HEK293T (cell line): ENCODE results near the gene ZCWPW1.

ENCODE experiments used
- CTCF ChIA-PET: fragments of 350-600 bp; formaldehyde crosslinking; extraction: SDS; loops from one replicate; lab custom pipeline; 2021; ENCODE audit warnings: antibody characterized with exemption, inconsistent platforms; lab: Yijun Ruan, JAX
- POLR2A ChIA-PET: fragments of 350-600 bp; formaldehyde crosslinking; extraction: SDS; loops from one replicate; lab custom pipeline; 2020; ENCODE audit warnings: antibody characterized with exemption, inconsistent platforms; lab: Yijun Ruan, JAX
- DNase-seq: peaks from one replicate; pipeline ENCODE4 v3.0.0; 2012; ENCODE audit warnings: mixed read lengths; ENCODE audit errors: extremely low spot score
- ARNT ChIP-seq: fragments of 450-650 bp; IDR thresholded peaks from 2 replicates; pipeline ENCODE4 v1.6.1; 2017; ENCODE audit warnings: mild to moderate bottlenecking
- BHLHE40 ChIP-seq: fragments of 450-650 bp; IDR thresholded peaks from 2 replicates; pipeline ENCODE4 v1.6.1; 2016; ENCODE audit warnings: mild to moderate bottlenecking, moderate library complexity, borderline replicate concordance
- CTBP1 ChIP-seq: fragments of 450-650 bp; IDR thresholded peaks from 2 replicates; pipeline ENCODE4 v1.6.1; 2016; ENCODE audit warnings: borderline replicate concordance
- ELF4 ChIP-seq: fragments of 450-650 bp; IDR thresholded peaks from 2 replicates; pipeline ENCODE4 v1.6.1; 2017; ENCODE audit warnings: antibody characterized with exemption
- FOXA1 ChIP-seq: fragments of 450-650 bp; IDR thresholded peaks from 2 replicates; pipeline ENCODE4 v1.6.1; 2016; ENCODE audit warnings: mild to moderate bottlenecking
- FOXK2 ChIP-seq: fragments of 450-650 bp; IDR thresholded peaks from 2 replicates; pipeline ENCODE4 v1.6.1; 2016; ENCODE audit warnings: mild to moderate bottlenecking
- FOXM1 ChIP-seq: fragments of 450-650 bp; IDR thresholded peaks from 2 replicates; pipeline ENCODE4 v1.6.1; 2017; ENCODE audit warnings: mild to moderate bottlenecking, borderline replicate concordance
- HDGF ChIP-seq: fragments of 450-650 bp; IDR thresholded peaks from 2 replicates; pipeline ENCODE4 v1.6.1; 2017; ENCODE audit warnings: antibody characterized with exemption, borderline replicate concordance
- L3MBTL2 ChIP-seq: fragments of 450-650 bp; conservative IDR thresholded peaks from 2 replicates; pipeline ENCODE4 v1.6.1; 2016; ENCODE audit warnings: mild to moderate bottlenecking
- LEF1 ChIP-seq: fragments of 450-650 bp; IDR thresholded peaks from 2 replicates; pipeline ENCODE4 v1.6.1; 2017; ENCODE audit warnings: mild to moderate bottlenecking, borderline replicate concordance
- NFRKB ChIP-seq: fragments of 450-650 bp; IDR thresholded peaks from 2 replicates; pipeline ENCODE4 v1.6.1; 2016; ENCODE audit warnings: mild to moderate bottlenecking, moderate library complexity
- SP1 ChIP-seq: fragments of 450-650 bp; IDR thresholded peaks from 2 replicates; pipeline ENCODE4 v1.6.1; 2017
- SUZ12 ChIP-seq: fragments of 450-650 bp; IDR thresholded peaks from 2 replicates; pipeline ENCODE4 v1.6.1; 2016; ENCODE audit warnings: mild to moderate bottlenecking
- TARDBP ChIP-seq: fragments of 450-650 bp; IDR thresholded peaks from 2 replicates; pipeline ENCODE4 v1.6.1; 2016
- ZNF384 ChIP-seq: fragments of 450-650 bp; IDR thresholded peaks from 2 replicates; pipeline ENCODE4 v1.6.1; 2016
- TF ChIP-seq, protein P1 (sequence below): fragments of 450-650 bp; IDR thresholded peaks from 2 replicates; pipeline ENCODE4 v1.6.1; 2016

Gene ZCWPW1

DNA sequence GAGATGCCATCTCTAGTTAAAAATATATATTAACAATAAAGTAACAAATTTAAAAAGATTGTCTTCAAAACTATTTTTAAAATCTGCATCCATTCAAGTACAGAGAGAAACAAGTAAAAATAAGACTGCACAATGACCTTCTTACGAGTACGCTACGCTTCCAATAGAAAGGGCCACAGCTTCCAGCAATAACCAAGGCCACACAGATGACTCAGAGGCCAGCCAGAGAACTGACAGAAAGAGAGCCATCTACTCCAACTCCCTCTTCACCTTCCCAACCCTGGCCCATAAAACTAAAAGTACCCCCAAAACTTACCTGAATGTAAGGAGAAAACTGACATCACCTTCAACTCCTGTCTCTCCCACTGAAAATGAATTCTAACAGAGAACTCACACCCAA, 28.5 kb downstream of the ZCWPW1 start:
- ChIA-PET CTCF (interaction anchor here (0.5 kb wide), 1 partner anchor 65 kb away, joined by 3 read pairs; no protein-coding TSS in a partner anchor), POLR2A (interaction anchor here (4.7 kb wide), 1 partner anchor 30 kb away, joined by 20 read pairs; the partner anchor contains the start of genes MEPCE and ZCWPW1)
- TF ChIP-seq ARNT: no peak
- no peak for TF ChIP-seq CTBP1
- no peak for TF ChIP-seq BHLHE40
- no peak for TF ChIP-seq SP1
- no peak for TF ChIP-seq NFRKB
- no peak for TF ChIP-seq FOXK2
- TF ChIP-seq HDGF: no peak
- no peak for TF ChIP-seq TARDBP
- no peak for TF ChIP-seq L3MBTL2
- DNase-seq: no peak

GRCh38 chr7:100398239-100398638, 30.3 kb downstream of the ZCWPW1 start:
- ChIA-PET POLR2A (interaction anchor here (0.7 kb wide), 1 partner anchor 31 kb away, joined by 3 read pairs; the partner anchor contains the start of gene ZCWPW1), CTCF (no interaction called here)
- no peak for DNase-seq
- TF ChIP-seq L3MBTL2: no peak
- no peak for TF ChIP-seq ZNF384
- TF ChIP-seq, protein P1, sequence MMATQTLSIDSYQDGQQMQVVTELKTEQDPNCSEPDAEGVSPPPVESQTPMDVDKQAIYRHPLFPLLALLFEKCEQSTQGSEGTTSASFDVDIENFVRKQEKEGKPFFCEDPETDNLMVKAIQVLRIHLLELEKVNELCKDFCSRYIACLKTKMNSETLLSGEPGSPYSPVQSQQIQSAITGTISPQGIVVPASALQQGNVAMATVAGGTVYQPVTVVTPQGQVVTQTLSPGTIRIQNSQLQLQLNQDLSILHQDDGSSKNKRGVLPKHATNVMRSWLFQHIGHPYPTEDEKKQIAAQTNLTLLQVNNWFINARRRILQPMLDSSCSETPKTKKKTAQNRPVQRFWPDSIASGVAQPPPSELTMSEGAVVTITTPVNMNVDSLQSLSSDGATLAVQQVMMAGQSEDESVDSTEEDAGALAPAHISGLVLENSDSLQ: no peak

- DNase-seq: no peak
- ChIA-PET POLR2A (no interaction called here), CTCF (interaction anchor here (0.7 to 1.5 kb wide), 2 partner anchors 10 to 1545 kb away, joined by 3 to 7 read pairs; no protein-coding TSS in a partner anchor)
- TF ChIP-seq L3MBTL2 (no peak), ZNF384 (no peak), LEF1 (no peak), ELF4 (no peak), FOXK2 (no peak), CTBP1 (no peak), TARDBP (no peak), ARNT (no peak), HDGF (no peak), FOXA1 (no peak), FOXM1 (no peak), SP1 (no peak), BHLHE40 (no peak), SUZ12 (no peak), NFRKB (no peak)
- TF ChIP-seq, protein P1: no peak
These were observed 31.0 kb downstream of the ZCWPW1 start for GRCh38 chr7:100397315-100398081.

- ChIA-PET POLR2A (no interaction called here), CTCF (interaction anchor here (0.6 to 1.5 kb wide), 2 partner anchors 11 to 1987 kb away, joined by 7 to 9 read pairs; no protein-coding TSS in a partner anchor)
- DNase-seq: no peak
- no peak for TF ChIP-seq HDGF
- TF ChIP-seq CTBP1: no peak
These were observed 32.0 kb downstream of the ZCWPW1 start for GRCh38 chr7:100396421-100396982.

- no peak for DNase-seq
- CTCF ChIA-PET: interaction anchor here (1.3 kb wide), 1 partner anchor 14 kb away, joined by 5 read pairs; no protein-coding TSS in a partner anchor
- POLR2A ChIA-PET: no interaction called here
- TF ChIP-seq L3MBTL2 (no peak), ELF4 (no peak), FOXM1 (no peak), SUZ12 (no peak), ARNT (no peak), NFRKB (no peak), ZNF384 (no peak), CTBP1 (no peak), HDGF (no peak), SP1 (no peak), FOXK2 (no peak), FOXA1 (no peak), BHLHE40 (no peak), LEF1 (no peak), TARDBP (no peak)
- TF ChIP-seq, protein P1: no peak
These were observed 34.4 kb downstream of the ZCWPW1 start for GRCh38 chr7:100394077-100394476.

- ChIA-PET CTCF (interaction anchor here (1.3 kb wide), 1 partner anchor 15 kb away, joined by 5 read pairs; no protein-coding TSS in a partner anchor), POLR2A (no interaction called here)
- no peak for TF ChIP-seq SUZ12
- no peak for TF ChIP-seq NFRKB
- no peak for TF ChIP-seq FOXM1
- no peak for TF ChIP-seq TARDBP
- TF ChIP-seq ARNT: no peak
- no peak for TF ChIP-seq FOXK2
- TF ChIP-seq, protein P1: no peak
- TF ChIP-seq BHLHE40: no peak
- TF ChIP-seq ELF4: no peak
- no peak for TF ChIP-seq FOXA1
- no peak for TF ChIP-seq SP1
- no peak for TF ChIP-seq HDGF
- no peak for TF ChIP-seq CTBP1
- TF ChIP-seq L3MBTL2: no peak
- TF ChIP-seq LEF1: no peak
- no peak for TF ChIP-seq ZNF384
- no peak for DNase-seq
These were observed 35.1 kb downstream of the ZCWPW1 start for GRCh38 chr7:100393233-100393905.
